DOHH2 (cell line): ENCODE data around the gene ST3GAL3.

ENCODE experiments used
- H3F3A ChIP-seq: fragments of 200-600 bp; sonication (generic), shearing (Covaris generic); 2 replicates; pipeline ENCODE4 v1.6.0; 2016; ENCODE audit warnings: antibody characterized with exemption, mild to moderate bottlenecking; ENCODE audit not compliant: control insufficient read depth, insufficient read depth
- H3K27ac ChIP-seq: fragments of 200-600 bp; sonication (generic); 2 replicates; pipeline ENCODE4 v1.5.1; 2014; ENCODE audit warnings: low read depth, mild to moderate bottlenecking, low read length, moderate library complexity
- H3K27me3 ChIP-seq: fragments of 200-600 bp; sonication (generic); 2 replicates; pipeline ENCODE4 v1.6.1; 2014; ENCODE audit warnings: mild to moderate bottlenecking, low read length, mixed read lengths; ENCODE audit not compliant: control insufficient read depth
- H3K36me3 ChIP-seq: fragments of 200-600 bp; sonication (generic); 2 replicates; pipeline ENCODE4 v1.6.1; 2014; ENCODE audit warnings: mild to moderate bottlenecking, low read length, moderate library complexity, mixed read lengths; ENCODE audit not compliant: control insufficient read depth
- H3K4me1 ChIP-seq: fragments of 200-600 bp; sonication (generic); 2 replicates; pipeline ENCODE4 v1.6.1; 2014; ENCODE audit warnings: mild to moderate bottlenecking, low read length, mixed read lengths; ENCODE audit not compliant: control insufficient read depth
- H3K4me2 ChIP-seq: fragments of 200-600 bp; sonication (generic); 2 replicates; pipeline ENCODE4 v1.6.0; 2014; ENCODE audit warnings: mild to moderate bottlenecking, low read length, moderate library complexity
- H3K4me3 ChIP-seq: fragments of 200-600 bp; sonication (generic); 2 replicates; pipeline ENCODE4 v1.5.1; 2014; ENCODE audit warnings: mild to moderate bottlenecking, low read length, mixed read lengths
- H3K79me2 ChIP-seq: fragments of 200-600 bp; sonication (generic); 2 replicates; pipeline ENCODE4 v1.6.1; 2014; ENCODE audit warnings: mild to moderate bottlenecking, low read length, mixed read lengths; ENCODE audit not compliant: control insufficient read depth
- H3K9me2 ChIP-seq: fragments of 200-600 bp; sonication (generic); replicated peaks from 2 replicates; pipeline ENCODE4 v1.6.1; 2014; ENCODE audit warnings: mild to moderate bottlenecking, low read length, mixed read lengths; ENCODE audit not compliant: control insufficient read depth
- H3K9me3 ChIP-seq: fragments of 200-600 bp; sonication (generic); 2 replicates; pipeline ENCODE4 v1.6.1; 2014; ENCODE audit warnings: antibody characterized with exemption, low read length, mixed read lengths; ENCODE audit not compliant: control insufficient read depth, insufficient read depth
- H4K20me1 ChIP-seq: fragments of 200-600 bp; sonication (generic); 2 replicates; pipeline ENCODE4 v1.6.0; 2014; ENCODE audit warnings: low read depth, mild to moderate bottlenecking, antibody characterized with exemption, low read length, moderate library complexity; ENCODE audit not compliant: control insufficient read depth, insufficient read depth
- EZH2phosphoT487 ChIP-seq: fragments of 200-600 bp; sonication (generic); IDR thresholded peaks from 2 replicates; pipeline ENCODE4 v1.6.1; 2017; ENCODE audit warnings: borderline replicate concordance, mild to moderate bottlenecking, antibody characterized with exemption, low read length, moderate library complexity, mixed read lengths
- TF ChIP-seq, protein P1 (sequence below): fragments of 200-600 bp; sonication (generic); IDR thresholded peaks from one replicate; pipeline ENCODE4 v1.5.1; 2014; ENCODE audit warnings: antibody characterized with exemption, mild to moderate bottlenecking, low read depth, low read length; ENCODE audit not compliant: poor library complexity, severe bottlenecking

Gene ST3GAL3

DNA sequence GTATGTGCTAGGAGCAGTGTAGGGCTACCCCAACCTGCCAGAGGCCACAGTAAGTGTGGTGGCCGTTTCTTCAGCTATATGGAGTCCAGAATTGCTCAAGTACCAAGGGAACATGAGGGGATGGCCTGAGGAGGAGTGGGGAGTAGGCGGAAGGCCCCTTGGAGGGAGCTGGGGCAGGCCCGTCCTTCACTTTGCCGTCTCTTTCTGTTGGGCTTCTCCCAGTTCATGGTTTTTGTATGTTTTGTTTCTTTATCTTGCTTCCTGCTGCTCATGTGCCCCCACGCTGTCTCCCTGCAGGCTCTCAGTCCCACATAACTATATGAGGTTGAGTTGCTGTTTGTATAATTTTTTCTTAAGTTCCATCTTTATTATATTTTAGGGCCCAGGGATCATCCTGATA lies 256.6 kb downstream of the ST3GAL3 start:
- Histone ChIP-seq H3K36me3 (peaks cover 8% of the 10 kb centered on the region; the same call in 1 of the 2 replicates), H4K20me1 (no peaks in the 10 kb centered on the region)

DNA sequence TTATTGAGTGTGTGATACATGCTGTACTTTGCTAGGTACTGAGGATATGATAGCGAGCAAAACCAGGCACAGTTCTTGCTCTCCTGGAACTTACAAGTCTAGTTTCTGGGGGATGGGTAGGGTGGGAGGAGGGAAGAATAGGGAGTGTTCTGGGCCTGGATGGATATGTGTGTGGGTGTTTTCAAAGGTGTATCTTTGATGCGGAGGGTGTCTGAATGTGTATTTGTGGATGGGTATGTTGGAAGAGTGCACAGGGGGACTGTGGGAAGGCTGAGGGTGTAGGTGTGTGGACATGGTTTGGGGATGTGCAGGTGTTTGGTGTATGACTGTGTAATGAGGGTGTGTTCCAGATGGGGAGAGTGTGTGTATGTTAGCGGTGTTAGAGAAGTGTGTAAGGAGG lies 258.0 kb downstream of the ST3GAL3 start:
- Histone ChIP-seq H3K4me1 (peaks cover 4% of the 10 kb centered on the region), H4K20me1 (no peaks in the 10 kb centered on the region), H3K27me3 (no peaks in the 10 kb centered on the region), H3K27ac (no peak overlapping the region), H3K9me2 (no peaks in the 10 kb centered on the region), H3K4me2 (no peak overlapping the region), H3K36me3 (peaks cover 10% of the 10 kb centered on the region; the same call in 1 of the 2 replicates), H3K79me2 (peaks cover 5% of the 10 kb centered on the region), H3K9me3 (no peaks in the 10 kb centered on the region), H3K4me3 (no peak overlapping the region), H3F3A (no peaks in the 10 kb centered on the region; the same call in 1 of the 2 replicates)
- no peak for TF ChIP-seq EZH2phosphoT487
- TF ChIP-seq, protein P1, sequence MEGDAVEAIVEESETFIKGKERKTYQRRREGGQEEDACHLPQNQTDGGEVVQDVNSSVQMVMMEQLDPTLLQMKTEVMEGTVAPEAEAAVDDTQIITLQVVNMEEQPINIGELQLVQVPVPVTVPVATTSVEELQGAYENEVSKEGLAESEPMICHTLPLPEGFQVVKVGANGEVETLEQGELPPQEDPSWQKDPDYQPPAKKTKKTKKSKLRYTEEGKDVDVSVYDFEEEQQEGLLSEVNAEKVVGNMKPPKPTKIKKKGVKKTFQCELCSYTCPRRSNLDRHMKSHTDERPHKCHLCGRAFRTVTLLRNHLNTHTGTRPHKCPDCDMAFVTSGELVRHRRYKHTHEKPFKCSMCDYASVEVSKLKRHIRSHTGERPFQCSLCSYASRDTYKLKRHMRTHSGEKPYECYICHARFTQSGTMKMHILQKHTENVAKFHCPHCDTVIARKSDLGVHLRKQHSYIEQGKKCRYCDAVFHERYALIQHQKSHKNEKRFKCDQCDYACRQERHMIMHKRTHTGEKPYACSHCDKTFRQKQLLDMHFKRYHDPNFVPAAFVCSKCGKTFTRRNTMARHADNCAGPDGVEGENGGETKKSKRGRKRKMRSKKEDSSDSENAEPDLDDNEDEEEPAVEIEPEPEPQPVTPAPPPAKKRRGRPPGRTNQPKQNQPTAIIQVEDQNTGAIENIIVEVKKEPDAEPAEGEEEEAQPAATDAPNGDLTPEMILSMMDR: no peak

More for the DNA sequence above, 256.6 kb downstream of the ST3GAL3 start:
- Histone ChIP-seq H3K27me3 (no peaks in the 10 kb centered on the region), H3K27ac (no peak overlapping the region), H3K4me1 (no peaks in the 10 kb centered on the region), H3K4me2 (no peak overlapping the region), H3K9me3 (no peaks in the 10 kb centered on the region), H3K79me2 (no peaks in the 10 kb centered on the region), H3K9me2 (no peaks in the 10 kb centered on the region), H3K4me3 (no peak overlapping the region), H3F3A (no peaks in the 10 kb centered on the region; the same call in 1 of the 2 replicates)
- TF ChIP-seq, protein P1: no peak
- TF ChIP-seq EZH2phosphoT487: no peak

DNA sequence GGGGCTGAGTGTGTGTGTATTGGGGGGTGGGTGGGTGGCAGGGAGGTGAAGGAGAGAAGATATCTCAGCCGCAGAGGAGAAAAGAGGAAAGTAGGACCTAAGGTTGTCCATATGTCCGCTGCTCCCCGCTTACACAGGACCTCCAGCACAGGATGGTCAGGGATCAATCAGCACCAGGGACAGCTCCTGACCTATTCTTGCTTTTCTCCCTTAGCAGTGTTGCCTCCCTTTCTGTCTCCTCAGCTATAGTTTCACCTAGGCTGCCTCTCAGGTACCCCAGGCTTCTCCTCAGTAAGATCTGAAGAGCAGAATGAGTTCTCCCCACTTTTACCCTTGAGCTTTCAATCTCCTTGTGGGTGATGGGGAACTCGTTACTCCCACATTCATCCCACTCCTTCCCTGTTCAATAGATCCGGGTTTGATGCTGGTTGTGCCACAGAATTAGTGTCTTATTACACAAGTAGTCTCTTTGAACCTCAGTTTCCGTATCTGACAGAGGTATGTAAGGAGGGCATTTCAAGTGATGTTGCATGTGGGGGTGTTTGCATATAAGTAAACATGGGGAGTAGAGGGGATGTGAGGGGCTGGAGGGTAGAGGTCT lies 261.1 kb downstream of the ST3GAL3 start:
- TF ChIP-seq, protein P1: no peak
- TF ChIP-seq EZH2phosphoT487: no peak
- H3K9me2 ChIP-seq: no peaks in the 10 kb centered on the region
- peaks cover 21% of the 10 kb centered on the region for H3K79me2 ChIP-seq
- H3K9me3 ChIP-seq: no peaks in the 10 kb centered on the region
- H4K20me1 ChIP-seq: no peaks in the 10 kb centered on the region
- H3K27ac ChIP-seq: no peak overlapping the region
- H3K27me3 ChIP-seq: no peaks in the 10 kb centered on the region
- H3F3A ChIP-seq: peaks cover 6% of the 10 kb centered on the region; the same call in 1 of the 2 replicates
- no peak overlapping the region for H3K4me2 ChIP-seq
- H3K4me3 ChIP-seq: no peak overlapping the region
- peaks cover 16% of the 10 kb centered on the region for H3K4me1 ChIP-seq
- H3K36me3 ChIP-seq: peaks cover 30% of the 10 kb centered on the region
